Vagina (tissue), 2 donors: Measurements from ENCODE around the gene BORCS8. TPM values are rescaled to one million over a fixed set of nuclear protein-coding genes. Genes with fewer than 3 reads are reported as not detected.

ENCODE experiments used
- DNase-seq, 2 donors: peaks; one replicate each; pipeline ENCODE4 v3.0.0-alpha.2; 2017; ENCODE audit errors: extremely low spot score in 2 of 2
- H3K27ac ChIP-seq: fragments of 200-600 bp; sonication (generic); one replicate; pipeline ENCODE4 v1.5.1; 2019
- H3K27me3 ChIP-seq: fragments of 200-600 bp; sonication (generic); one replicate; pipeline ENCODE4 v1.5.1; 2019
- H3K36me3 ChIP-seq, 2 donors: fragments of 200-600 bp; sonication (generic); one replicate each; pipeline ENCODE4 v1.5.1; 2017 to 2019
- H3K4me1 ChIP-seq: fragments of 200-600 bp; sonication (generic); one replicate; pipeline ENCODE4 v1.5.1; 2019
- H3K4me3 ChIP-seq, 2 donors: fragments of 200-600 bp; sonication (generic); 1 replicate in 1 of 2; 2 replicates in 1 of 2; pipeline ENCODE4 v1.5.1; 2016 to 2019
- H3K9me3 ChIP-seq: fragments of 200-600 bp; sonication (generic); one replicate; pipeline ENCODE4 v1.5.1; 2019
- CTCF ChIP-seq, 3 experiments: fragments of 450-650 bp in 2 of 3; fragments of 200-600 bp in 1 of 3; sonication (generic) in 1 of 3; IDR thresholded peaks; one replicate each; pipeline ENCODE4 v1.5.1; 2017 to 2019; ENCODE audit warnings: antibody characterized with exemption in 3 of 3, mild to moderate bottlenecking in 2 of 3, moderate library complexity in 2 of 3
- POLR2A ChIP-seq, 2 donors: fragments of 450-650 bp; IDR thresholded peaks; one replicate each; pipeline ENCODE4 v1.6.1; 2017; ENCODE audit warnings: antibody characterized with exemption in 2 of 2, mild to moderate bottlenecking in 2 of 2, moderate library complexity in 2 of 2
- POLR2AphosphoS5 ChIP-seq, 2 donors: sonication (generic); formaldehyde crosslinking; IDR thresholded peaks; one replicate each; pipeline ENCODE4 v1.9.0; 2017; ENCODE audit warnings: antibody characterized with exemption in 2 of 2, mild to moderate bottlenecking in 2 of 2, low read depth in 1 of 2; ENCODE audit not compliant: insufficient read depth in 1 of 2
- intact Hi-C: fragments of 100-400 bp; cut with DNase I; formaldehyde crosslinking; loops from one replicate; pipeline ENCODE4 v1.15.1; 2023
- total RNA-seq: library from RNA; depleted of rRNA; stranded (reverse); fragments of >200 nt; gene quantifications from one replicate; pipeline ENCODE4 v1.2.3, GENCODE V29; 2016

Gene BORCS8
- total RNA-seq, 1 donor from 2014 or later, result 18.9 TPM

- Histone ChIP-seq H3K4me1 (no peaks in the 10 kb centered on the region), H3K9me3 (peaks cover 12% of the 10 kb centered on the region), H3K36me3 (no peaks in the 10 kb centered on the region), H3K27me3 (no peaks in the 10 kb centered on the region), H3K4me3 (no peak overlapping the region), H3K27ac (no peak overlapping the region)
- no peak for DNase-seq
- intact Hi-C loops, result no loop called here
- no peak for TF ChIP-seq POLR2AphosphoS5 (IDR thresholded peaks at IDR 0.05; ENCODE audit: insufficient read depth in 1 of 2, low read depth in 1 of 2)
- TF ChIP-seq POLR2A (IDR thresholded peaks at IDR 0.05), result no peak
- TF ChIP-seq CTCF (IDR thresholded peaks at IDR 0.05), result no peak
These were observed 44.2 kb upstream of the BORCS8 start for GRCh38 chr19:19236173-19236572.

- H3K4me1 ChIP-seq, result no peaks in the 10 kb centered on the region
- no peaks in the 10 kb centered on the region for H3K27me3 ChIP-seq
- peaks cover 12% of the 10 kb centered on the region for H3K9me3 ChIP-seq
- intact Hi-C loops, result no loop called here
- no peak for TF ChIP-seq POLR2AphosphoS5 (IDR thresholded peaks at IDR 0.05; ENCODE audit: insufficient read depth in 1 of 2, low read depth in 1 of 2)
- TF ChIP-seq CTCF (IDR thresholded peaks at IDR 0.05), result no peak
- no peak for TF ChIP-seq POLR2A (IDR thresholded peaks at IDR 0.05)
- DNase-seq, result no peak
- H3K36me3 ChIP-seq, result no peaks in the 10 kb centered on the region
- H3K4me3 ChIP-seq, result no peak overlapping the region
- no peak overlapping the region for H3K27ac ChIP-seq
These were observed 42.4 kb upstream of the BORCS8 start for GRCh38 chr19:19234220-19234816.

GRCh38 chr19:19232261-19232721 lies 40.3 kb upstream of the BORCS8 start:
- no peak for DNase-seq

GRCh38 chr19:19230999-19231398 lies 39.0 kb upstream of the BORCS8 start:
- Histone ChIP-seq H3K36me3 (no peaks in the 10 kb centered on the region), H3K4me3 (no peak overlapping the region), H3K27me3 (no peaks in the 10 kb centered on the region), H3K27ac (no peak overlapping the region), H3K9me3 (peaks cover 12% of the 10 kb centered on the region), H3K4me1 (no peaks in the 10 kb centered on the region)
- intact Hi-C loops, result no loop called here
- TF ChIP-seq POLR2A (IDR thresholded peaks at IDR 0.05), result no peak
- TF ChIP-seq POLR2AphosphoS5 (IDR thresholded peaks at IDR 0.05; ENCODE audit: insufficient read depth in 1 of 2, low read depth in 1 of 2), result no peak
- TF ChIP-seq CTCF (IDR thresholded peaks at IDR 0.05), result no peak
- no peak for DNase-seq

More at GRCh38 chr19:19232261-19232721, 40.3 kb upstream of the BORCS8 start:
- Histone ChIP-seq H3K36me3 (no peaks in the 10 kb centered on the region), H3K27me3 (no peaks in the 10 kb centered on the region), H3K9me3 (peaks cover 12% of the 10 kb centered on the region), H3K4me3 (no peak overlapping the region), H3K4me1 (no peaks in the 10 kb centered on the region), H3K27ac (no peak overlapping the region)
- TF ChIP-seq CTCF (IDR thresholded peaks at IDR 0.05), result no peak
- no peak for TF ChIP-seq POLR2AphosphoS5 (IDR thresholded peaks at IDR 0.05; ENCODE audit: insufficient read depth in 1 of 2, low read depth in 1 of 2)
- no peak for TF ChIP-seq POLR2A (IDR thresholded peaks at IDR 0.05)
- intact Hi-C loops, result no loop called here

GRCh38 chr19:19229701-19230100 lies 37.7 kb upstream of the BORCS8 start:
- no peak overlapping the region for H3K4me3 ChIP-seq
- H3K4me1 ChIP-seq, result peaks cover 9% of the 10 kb centered on the region
- peaks cover 11% of the 10 kb centered on the region for H3K9me3 ChIP-seq
- no peaks in the 10 kb centered on the region for H3K36me3 ChIP-seq
- intact Hi-C loops, result no loop called here
- no peak for DNase-seq
- no peak for TF ChIP-seq POLR2AphosphoS5 (IDR thresholded peaks at IDR 0.05; ENCODE audit: insufficient read depth in 1 of 2, low read depth in 1 of 2)
- TF ChIP-seq CTCF (IDR thresholded peaks at IDR 0.05), result no peak
- no peak for TF ChIP-seq POLR2A (IDR thresholded peaks at IDR 0.05)
- H3K27me3 ChIP-seq, result no peaks in the 10 kb centered on the region
- H3K27ac ChIP-seq, result no peak overlapping the region
